CD4-positive, alpha-beta memory T cell (primary cell): ENCODE measurements around the gene TBC1D5. TPM values are rescaled to one million over a fixed set of nuclear protein-coding genes. Genes with fewer than 3 reads are reported as not detected.

Experiments
- CTCF ChIA-PET: fragments of 350-600 bp; sonication (Branson Sonifier 250); formaldehyde crosslinking; loops from one replicate; lab custom pipeline; 2021; ENCODE audit warnings: inconsistent platforms; ENCODE audit not compliant: partially characterized antibody; lab: Charles Lee
- POLR2A ChIA-PET: fragments of 350-600 bp; sonication (Branson Sonifier 250); formaldehyde crosslinking; loops from one replicate; lab custom pipeline; 2021; ENCODE audit not compliant: partially characterized antibody; lab: Charles Lee
- DNase-seq, 5 donors: peaks; one replicate each; pipeline versions ENCODE4 v3.0.0 to v3.0.0-alpha.2; 2020 to 2022; ENCODE audit warnings: mixed read lengths in 1 of 5
- H3K27ac ChIP-seq: one replicate; pipeline ENCODE4 v1.7.0; 2013; ENCODE audit warnings: low read depth, low read length
- H3K27me3 ChIP-seq: 2 replicates; pipeline ENCODE4 v1.7.0; 2013; ENCODE audit warnings: mild to moderate bottlenecking, low read length, moderate library complexity; ENCODE audit not compliant: insufficient read depth
- H3K36me3 ChIP-seq: 2 replicates; pipeline ENCODE4 v1.7.0; 2013; ENCODE audit warnings: mild to moderate bottlenecking, low read length, moderate library complexity; ENCODE audit not compliant: insufficient read depth
- H3K4me1 ChIP-seq: 2 replicates; pipeline ENCODE4 v1.7.0; 2013; ENCODE audit warnings: mild to moderate bottlenecking, low read length, moderate library complexity; ENCODE audit not compliant: insufficient read depth
- H3K4me3 ChIP-seq, 2 donors: one replicate each; pipeline ENCODE4 v1.7.0; 2013; ENCODE audit warnings: low read length in 2 of 2, mild to moderate bottlenecking in 1 of 2
- H3K9me3 ChIP-seq, 2 donors: one replicate each; pipeline ENCODE4 v1.7.0; 2013; ENCODE audit warnings: low read length in 2 of 2, control low read depth in 1 of 2; ENCODE audit not compliant: control insufficient read depth in 1 of 2
- H3K27ac Mint-ChIP-seq, 7 donors: one replicate each; pipeline ENCODE4 v1.8.0; 2020 to 2021; ENCODE audit warnings: mixed read lengths in 7 of 7, mild to moderate bottlenecking in 6 of 7, inconsistent platforms in 3 of 7, moderate library complexity in 3 of 7
- H3K27me3 Mint-ChIP-seq, 2 donors: one replicate each; pipeline ENCODE4 v1.8.0; 2020 to 2021; ENCODE audit warnings: mixed read lengths in 2 of 2
- H3K36me3 Mint-ChIP-seq, 2 donors: one replicate each; pipeline ENCODE4 v1.8.0; 2020 to 2021; ENCODE audit warnings: mixed read lengths in 2 of 2, inconsistent platforms in 1 of 2, mild to moderate bottlenecking in 1 of 2
- H3K4me1 Mint-ChIP-seq, 4 donors: one replicate each; pipeline ENCODE4 v1.8.0; 2020 to 2021; ENCODE audit warnings: mixed read lengths in 4 of 4, mild to moderate bottlenecking in 1 of 4
- H3K4me3 Mint-ChIP-seq, 8 donors: one replicate each; pipeline ENCODE4 v1.8.0; 2020 to 2021; ENCODE audit warnings: mixed read lengths in 8 of 8, mild to moderate bottlenecking in 7 of 8, moderate library complexity in 6 of 8, inconsistent platforms in 3 of 8
- H3K9me3 Mint-ChIP-seq, 8 donors: one replicate each; pipeline ENCODE4 v1.8.0; 2020 to 2021; ENCODE audit warnings: mixed read lengths in 8 of 8, mild to moderate bottlenecking in 5 of 8, inconsistent platforms in 3 of 8, moderate library complexity in 1 of 8
- intact Hi-C: fragments of 100-400 bp; cut with micrococcal nuclease; formaldehyde crosslinking; loops from one replicate; pipeline ENCODE4 v1.15.1; 2023
- polyA plus RNA-seq, 2 donors: library from polyadenylated mRNA; unstranded; fragments of 300-500 nt; fragmentation: Illumina TruSeq; gene quantifications; one replicate each; pipeline ENCODE4 v1.2.3, GENCODE V29; 2021
- total RNA-seq, 2 experiments: library from RNA; stranded (reverse); gene quantifications; one replicate each; pipeline ENCODE4 v1.2.3, GENCODE V29; 2021

The TBC1D5 gene
- total and polyA plus RNA-seq, 4 experiments from 2014 or later = 21.2 to 52.2 (median 43.3) TPM

DNA sequence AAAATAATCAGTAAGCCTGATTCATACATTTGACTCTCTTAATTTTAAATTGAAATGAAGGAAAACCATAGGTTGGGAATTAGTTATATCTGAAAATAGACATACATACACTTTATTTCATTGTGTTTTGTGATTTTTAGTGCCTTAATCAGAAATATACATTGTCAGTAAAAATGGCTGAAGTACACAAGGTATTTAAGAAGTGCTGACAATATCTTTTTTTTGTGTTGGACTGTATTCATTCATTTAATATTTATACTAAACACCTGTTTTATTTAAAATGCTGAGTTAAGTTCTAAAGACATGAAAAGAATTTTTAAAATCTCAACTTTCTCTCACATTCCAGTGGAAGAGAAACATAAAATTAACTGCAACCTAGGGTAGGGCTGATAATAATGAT, 444.4 kb downstream of the TBC1D5 start:
- Mint-ChIP-seq H3K4me1 (peaks cover 7 to 12% (median 8%) of the 10 kb centered on the region in 4 donors), H3K9me3 (no peaks in the 10 kb centered on the region), H3K36me3 (peaks cover 4% of the 10 kb centered on the region in 2 donors), H3K4me3 (no peak overlapping the region), H3K27me3 (no peaks in the 10 kb centered on the region), H3K27ac (no peak overlapping the region)
- H3K4me3 ChIP-seq = no peak overlapping the region
- H3K36me3 ChIP-seq = no peaks in the 10 kb centered on the region
- ChIA-PET POLR2A (no interaction called here), CTCF (no interaction called here)
- no peaks in the 10 kb centered on the region for H3K27me3 ChIP-seq
- intact Hi-C loops = no loop called here
- no peak for DNase-seq
- H3K27ac ChIP-seq = no peak overlapping the region
- H3K4me1 ChIP-seq = peaks cover 19% of the 10 kb centered on the region
- H3K9me3 ChIP-seq = no peaks in the 10 kb centered on the region

DNA sequence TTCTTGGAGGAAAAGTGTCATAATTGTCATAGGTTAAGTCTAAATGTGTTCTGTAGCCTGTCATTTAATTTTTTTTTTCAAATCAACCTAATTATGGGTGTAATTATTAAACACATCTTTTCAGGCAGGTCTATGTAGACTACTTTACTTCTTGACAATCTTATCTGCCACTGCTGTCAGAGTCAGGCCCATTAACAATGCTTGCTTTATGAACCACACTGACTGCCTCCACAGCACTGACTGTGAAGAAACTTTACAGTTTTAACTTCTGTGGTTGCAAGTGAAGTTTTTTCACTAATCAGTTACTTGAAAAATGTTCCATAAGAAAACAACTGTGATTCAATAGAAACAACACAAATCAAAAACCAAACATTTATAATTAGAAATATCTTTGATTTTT, 449.9 kb downstream of the TBC1D5 start:
- Mint-ChIP-seq H3K4me3 (no peak overlapping the region), H3K4me1 (peaks cover 0 to 3% (median 0%) of the 10 kb centered on the region in 4 donors), H3K27ac (no peak overlapping the region), H3K9me3 (no peaks in the 10 kb centered on the region), H3K36me3 (peaks cover 21 to 24% of the 10 kb centered on the region in 2 donors), H3K27me3 (no peaks in the 10 kb centered on the region)
- H3K36me3 ChIP-seq = no peaks in the 10 kb centered on the region
- no peak for DNase-seq
- no peak overlapping the region for H3K27ac ChIP-seq
- H3K27me3 ChIP-seq = no peaks in the 10 kb centered on the region
- ChIA-PET POLR2A (no interaction called here), CTCF (no interaction called here)
- intact Hi-C loops = no loop called here
- no peak overlapping the region for H3K4me3 ChIP-seq
- no peaks in the 10 kb centered on the region for H3K9me3 ChIP-seq
- no peaks in the 10 kb centered on the region for H3K4me1 ChIP-seq

DNA sequence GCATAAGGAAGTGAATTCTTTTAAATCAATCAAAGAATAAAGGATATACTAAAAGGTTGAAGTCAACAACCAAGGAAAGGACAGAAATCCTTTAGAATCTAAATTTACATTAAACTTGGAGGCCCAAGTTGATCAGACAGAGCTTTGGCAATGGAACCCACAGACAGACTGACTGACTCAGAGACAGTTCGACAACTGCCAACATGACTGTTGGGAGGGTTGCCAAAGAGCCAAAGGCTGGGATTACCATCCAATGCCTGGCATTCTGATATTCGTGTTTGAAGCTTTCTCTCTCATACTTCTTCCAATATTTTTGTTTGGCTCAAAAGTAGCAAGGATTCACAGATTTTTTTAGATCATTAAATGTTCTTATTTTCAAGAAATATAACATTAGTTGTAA, 451.5 kb downstream of the TBC1D5 start:
- POLR2A ChIA-PET = interaction anchor here (1.1 kb wide), 1 partner anchor 20 kb away, joined by 3 read pairs; no protein-coding TSS in a partner anchor

DNA sequence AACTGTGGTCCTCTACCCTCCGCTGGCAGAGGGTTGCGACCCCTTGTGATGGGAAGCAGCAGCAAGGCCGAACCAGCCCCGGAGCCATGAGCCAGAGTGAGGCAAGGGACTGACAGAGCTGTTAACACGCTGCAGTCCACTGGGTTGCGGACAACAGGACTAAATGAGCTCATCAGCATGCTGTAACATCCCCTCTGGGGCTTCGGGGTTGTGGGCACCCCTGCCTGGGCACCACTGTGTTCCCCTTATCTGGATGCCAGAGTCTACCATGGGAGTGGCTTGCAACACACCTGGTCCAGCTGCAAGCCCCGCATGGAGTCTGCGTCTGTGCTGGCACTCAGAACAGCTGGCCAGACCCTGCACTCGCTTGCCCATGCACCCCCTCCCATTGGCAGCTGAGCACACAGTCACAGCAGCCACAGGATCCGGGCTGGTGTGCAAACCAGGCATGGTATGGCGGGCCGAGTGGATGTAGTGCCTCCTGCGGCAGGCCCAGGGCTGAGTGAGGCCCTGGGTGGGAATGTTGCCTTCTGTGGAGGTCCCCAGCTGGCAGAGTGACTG, 453.5 kb downstream of the TBC1D5 start:
- no peak for DNase-seq
- ChIA-PET CTCF (no interaction called here), POLR2A (no interaction called here)

More for the DNA sequence above, 451.5 kb downstream of the TBC1D5 start:
- Mint-ChIP-seq H3K36me3 (peaks cover 18 to 26% of the 10 kb centered on the region in 2 donors), H3K4me1 (peaks cover 0 to 3% (median 0%) of the 10 kb centered on the region in 4 donors), H3K27me3 (no peaks in the 10 kb centered on the region), H3K27ac (no peak overlapping the region), H3K4me3 (no peak overlapping the region), H3K9me3 (no peaks in the 10 kb centered on the region)
- H3K27ac ChIP-seq = no peak overlapping the region
- intact Hi-C loops = no loop called here
- no peak for DNase-seq
- no peaks in the 10 kb centered on the region for H3K27me3 ChIP-seq
- H3K4me3 ChIP-seq = no peak overlapping the region
- no peaks in the 10 kb centered on the region for H3K9me3 ChIP-seq
- H3K36me3 ChIP-seq = no peaks in the 10 kb centered on the region
- no peaks in the 10 kb centered on the region for H3K4me1 ChIP-seq
- CTCF ChIA-PET = no interaction called here

DNA sequence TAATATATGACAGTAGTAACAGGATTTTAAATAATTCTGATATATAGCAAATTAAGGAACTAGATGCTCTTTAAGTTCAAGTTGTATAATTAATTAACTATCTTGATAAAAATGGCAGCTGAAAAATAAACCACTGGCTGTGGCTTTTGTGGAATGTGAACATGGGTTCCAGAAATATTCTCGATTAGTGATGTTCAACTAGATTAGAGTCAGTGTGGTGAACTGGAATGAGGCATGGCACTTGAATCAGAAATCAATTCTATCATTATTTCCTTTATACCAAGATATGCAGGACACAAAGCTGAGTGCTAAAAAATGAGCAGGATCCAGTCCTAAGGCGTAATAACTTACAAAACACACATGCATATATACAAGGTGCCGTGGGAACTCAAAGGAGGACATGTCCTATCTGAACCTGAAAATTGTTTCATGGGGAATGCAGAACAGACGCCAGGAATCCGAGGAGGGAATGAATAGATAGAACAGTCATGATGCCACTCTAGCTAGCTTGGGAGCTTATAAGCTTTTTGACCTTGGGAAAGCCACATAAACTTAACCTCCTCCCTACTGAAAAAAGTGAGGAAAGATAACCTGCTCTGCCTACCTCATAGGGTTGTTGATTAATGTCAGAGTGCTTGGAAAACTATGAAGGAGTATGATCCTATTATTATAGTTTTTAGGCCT, 455.3 kb downstream of the TBC1D5 start:
- DNase-seq = no peak
- Mint-ChIP-seq H3K27ac (no peak overlapping the region), H3K9me3 (no peaks in the 10 kb centered on the region), H3K4me1 (peaks cover 0 to 5% (median 0%) of the 10 kb centered on the region in 4 donors), H3K4me3 (no peak overlapping the region), H3K36me3 (peaks cover 18 to 34% of the 10 kb centered on the region in 2 donors), H3K27me3 (no peaks in the 10 kb centered on the region)
- Histone ChIP-seq H3K36me3 (no peaks in the 10 kb centered on the region), H3K4me1 (no peaks in the 10 kb centered on the region), H3K9me3 (no peaks in the 10 kb centered on the region), H3K4me3 (no peak overlapping the region), H3K27ac (no peak overlapping the region), H3K27me3 (no peaks in the 10 kb centered on the region)
- ChIA-PET POLR2A (no interaction called here), CTCF (no interaction called here)
- intact Hi-C loops = no loop called here

More for the DNA sequence above, 453.5 kb downstream of the TBC1D5 start:
- intact Hi-C loops = no loop called here
- Mint-ChIP-seq H3K4me1 (peaks cover 0 to 2% (median 0%) of the 10 kb centered on the region in 4 donors), H3K27ac (no peak overlapping the region), H3K27me3 (no peaks in the 10 kb centered on the region), H3K36me3 (peaks cover 18 to 28% of the 10 kb centered on the region in 2 donors), H3K9me3 (no peaks in the 10 kb centered on the region), H3K4me3 (no peak overlapping the region)
- Histone ChIP-seq H3K9me3 (no peaks in the 10 kb centered on the region), H3K4me3 (no peak overlapping the region), H3K36me3 (no peaks in the 10 kb centered on the region), H3K27ac (no peak overlapping the region), H3K4me1 (no peaks in the 10 kb centered on the region), H3K27me3 (no peaks in the 10 kb centered on the region)

DNA sequence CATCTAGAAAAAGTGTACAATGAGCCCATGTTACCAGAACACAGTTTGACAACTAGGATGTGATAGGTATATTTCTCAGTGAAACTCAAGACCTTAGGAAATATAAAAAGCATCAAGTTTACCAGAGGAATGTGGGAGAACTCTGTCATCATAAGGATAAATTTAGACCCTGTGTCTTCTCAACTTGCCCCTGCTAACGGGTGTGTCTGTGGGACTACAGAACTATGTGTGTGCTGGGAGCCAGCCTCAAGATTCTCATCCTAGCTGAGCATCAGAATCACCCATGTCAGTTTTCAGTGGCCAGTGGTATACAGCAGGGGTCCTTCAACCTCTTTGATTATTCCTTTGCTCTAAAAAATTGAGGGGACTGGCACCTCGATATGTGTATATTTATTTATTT, 464.4 kb downstream of the TBC1D5 start:
- H3K9me3 ChIP-seq = no peaks in the 10 kb centered on the region
- H3K9me3 Mint-ChIP-seq = no peaks in the 10 kb centered on the region
- no peaks in the 10 kb centered on the region for H3K27me3 Mint-ChIP-seq
- no peaks in the 10 kb centered on the region for H3K36me3 ChIP-seq
- no peak for DNase-seq
- intact Hi-C loops = no loop called here
- ChIA-PET POLR2A (no interaction called here), CTCF (interaction anchor here (0.9 to 1.2 kb wide), 2 partner anchors 16 to 18 kb away, joined by 3 read pairs; no protein-coding TSS in a partner anchor)
- no peak overlapping the region for H3K27ac ChIP-seq
- peaks cover 1 to 21% of the 10 kb centered on the region in 2 donors for H3K36me3 Mint-ChIP-seq
- peaks cover 0 to 1% (median 0%) of the 10 kb centered on the region in 4 donors for H3K4me1 Mint-ChIP-seq
- no peak overlapping the region for H3K4me3 Mint-ChIP-seq
- no peaks in the 10 kb centered on the region for H3K27me3 ChIP-seq
- no peak overlapping the region for H3K4me3 ChIP-seq
- H3K4me1 ChIP-seq = no peaks in the 10 kb centered on the region
- no peak overlapping the region for H3K27ac Mint-ChIP-seq

DNA sequence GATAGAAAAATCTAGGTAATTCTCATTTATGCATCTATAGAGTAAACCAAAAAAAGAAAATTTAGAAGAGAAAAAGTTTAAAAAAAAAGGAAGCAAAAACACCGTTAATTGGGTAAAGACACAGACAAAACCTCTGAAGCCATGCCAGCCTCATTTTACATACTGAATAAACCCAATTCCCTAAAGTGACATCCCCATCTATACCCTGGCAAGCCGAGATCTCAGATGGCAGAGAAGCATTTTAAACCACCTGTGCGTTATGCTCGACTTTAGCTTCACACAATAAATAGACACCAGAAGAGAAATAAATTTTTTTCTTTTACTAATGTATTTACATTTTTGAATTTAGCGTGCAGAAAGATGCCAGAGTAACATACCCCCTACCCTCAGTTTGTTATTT, 475.6 kb downstream of the TBC1D5 start:
- H3K9me3 Mint-ChIP-seq = peaks cover 0 to 3% (median 0%) of the 10 kb centered on the region in 8 donors

More for the DNA sequence above, 475.6 kb downstream of the TBC1D5 start:
- CTCF ChIA-PET = no interaction called here
- Mint-ChIP-seq H3K4me1 (no peaks in the 10 kb centered on the region), H3K4me3 (no peak overlapping the region), H3K27me3 (no peaks in the 10 kb centered on the region), H3K36me3 (peaks cover 0 to 10% of the 10 kb centered on the region in 2 donors), H3K27ac (no peak overlapping the region)
- Histone ChIP-seq H3K4me3 (no peak overlapping the region), H3K4me1 (no peaks in the 10 kb centered on the region), H3K27ac (no peak overlapping the region), H3K27me3 (no peaks in the 10 kb centered on the region), H3K9me3 (no peaks in the 10 kb centered on the region), H3K36me3 (no peaks in the 10 kb centered on the region)
- POLR2A ChIA-PET = no interaction called here
- intact Hi-C loops = no loop called here
- DNase-seq = no peak
